Right kidney (tissue), 9 donors: ENCODE data around the gene CTCFL.

Source experiments
- DNase-seq: peaks from one replicate; pipeline ENCODE4 v3.0.0-alpha.2; 2016
- long read RNA-seq, 8 donors: transcript quantifications; one replicate each; lab custom pipeline, GENCODE V29; 2026

CTCFL gene, protein sequence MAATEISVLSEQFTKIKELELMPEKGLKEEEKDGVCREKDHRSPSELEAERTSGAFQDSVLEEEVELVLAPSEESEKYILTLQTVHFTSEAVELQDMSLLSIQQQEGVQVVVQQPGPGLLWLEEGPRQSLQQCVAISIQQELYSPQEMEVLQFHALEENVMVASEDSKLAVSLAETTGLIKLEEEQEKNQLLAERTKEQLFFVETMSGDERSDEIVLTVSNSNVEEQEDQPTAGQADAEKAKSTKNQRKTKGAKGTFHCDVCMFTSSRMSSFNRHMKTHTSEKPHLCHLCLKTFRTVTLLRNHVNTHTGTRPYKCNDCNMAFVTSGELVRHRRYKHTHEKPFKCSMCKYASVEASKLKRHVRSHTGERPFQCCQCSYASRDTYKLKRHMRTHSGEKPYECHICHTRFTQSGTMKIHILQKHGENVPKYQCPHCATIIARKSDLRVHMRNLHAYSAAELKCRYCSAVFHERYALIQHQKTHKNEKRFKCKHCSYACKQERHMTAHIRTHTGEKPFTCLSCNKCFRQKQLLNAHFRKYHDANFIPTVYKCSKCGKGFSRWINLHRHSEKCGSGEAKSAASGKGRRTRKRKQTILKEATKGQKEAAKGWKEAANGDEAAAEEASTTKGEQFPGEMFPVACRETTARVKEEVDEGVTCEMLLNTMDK
- long read RNA-seq, donor 1: 0 reads
- long read RNA-seq, donor 2: 0 reads
- long read RNA-seq, donor 3: 0 reads
- long read RNA-seq, donor 4: 0 reads
- long read RNA-seq, donor 5: 0 reads
- long read RNA-seq, donor 6: 0 reads
- long read RNA-seq, donor 7: 0 reads
- long read RNA-seq, donor 8: 0 reads

GRCh38 chr20:57524511-57525176 is at the start of gene CTCFL:
CTCFL (minus strand) TSS chr20:57525140; CDS start chr20:57524205, 935 bp downstream.
- no peak for DNase-seq

DNA sequence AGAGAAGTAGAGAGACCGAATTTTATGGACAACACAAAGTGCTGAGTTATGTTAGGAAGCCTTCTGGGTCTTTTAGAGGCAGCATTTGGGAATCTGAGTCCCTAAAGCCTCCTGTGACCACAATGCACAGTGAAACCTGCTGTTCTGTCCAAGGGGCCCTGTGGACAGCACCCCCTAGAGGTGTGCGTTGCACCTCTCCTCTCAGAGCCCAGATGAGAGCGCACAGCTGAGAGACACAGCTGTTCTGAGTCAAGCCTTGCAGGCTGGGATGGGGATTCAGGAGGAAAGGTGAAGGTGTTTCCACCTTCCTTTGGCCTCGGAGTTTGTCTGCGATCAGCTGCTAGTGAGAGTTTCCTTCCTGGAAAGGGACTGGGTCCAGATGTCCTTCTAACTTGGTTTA is 49.0 kb upstream of the CTCFL start:
- DNase-seq: peak; percentile 44

DNA sequence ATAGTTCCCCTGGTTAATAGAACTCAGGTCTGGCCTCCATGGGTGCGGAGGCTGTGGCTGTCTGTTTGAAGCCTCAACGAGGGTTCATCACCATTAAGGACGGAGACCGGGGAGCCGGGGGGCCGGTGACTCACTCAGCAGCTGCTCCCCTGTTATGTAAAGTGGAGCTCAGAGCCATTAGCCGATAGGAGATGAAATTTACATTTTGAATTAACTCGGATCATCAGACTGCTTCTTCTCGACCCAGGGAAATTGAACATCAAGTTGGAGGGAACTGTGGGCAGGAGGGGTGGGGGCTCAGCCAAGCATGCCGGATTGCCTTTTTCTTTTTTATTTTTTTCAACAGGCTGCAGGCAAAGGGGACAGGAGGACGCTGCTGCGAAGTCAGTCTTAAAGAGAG is 48.3 kb upstream of the CTCFL start:
- DNase-seq: peak; percentile 52

- no peak for DNase-seq
These were observed 47.0 kb upstream of the CTCFL start for GRCh38 chr20:57571782-57572416.

DNA sequence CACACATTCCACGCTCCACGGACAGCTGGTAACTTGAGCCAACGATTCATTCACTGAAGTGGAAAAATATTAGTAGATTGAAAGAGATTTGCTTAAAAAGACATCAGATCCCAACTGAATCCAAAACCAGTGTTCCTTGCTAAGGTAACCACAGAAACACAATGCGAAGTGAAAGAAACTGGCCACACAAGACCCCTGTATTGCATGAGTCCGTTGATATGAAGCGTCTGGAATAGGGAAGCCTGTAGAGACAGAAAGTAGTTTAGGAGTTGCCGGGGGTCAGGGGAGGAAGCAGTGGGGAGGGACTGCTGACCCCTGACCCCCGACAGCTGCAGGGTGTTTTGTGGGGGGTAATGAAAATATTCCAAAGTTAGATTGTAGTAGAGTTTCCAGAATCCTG is 46.0 kb upstream of the CTCFL start:
- no peak for DNase-seq

DNA sequence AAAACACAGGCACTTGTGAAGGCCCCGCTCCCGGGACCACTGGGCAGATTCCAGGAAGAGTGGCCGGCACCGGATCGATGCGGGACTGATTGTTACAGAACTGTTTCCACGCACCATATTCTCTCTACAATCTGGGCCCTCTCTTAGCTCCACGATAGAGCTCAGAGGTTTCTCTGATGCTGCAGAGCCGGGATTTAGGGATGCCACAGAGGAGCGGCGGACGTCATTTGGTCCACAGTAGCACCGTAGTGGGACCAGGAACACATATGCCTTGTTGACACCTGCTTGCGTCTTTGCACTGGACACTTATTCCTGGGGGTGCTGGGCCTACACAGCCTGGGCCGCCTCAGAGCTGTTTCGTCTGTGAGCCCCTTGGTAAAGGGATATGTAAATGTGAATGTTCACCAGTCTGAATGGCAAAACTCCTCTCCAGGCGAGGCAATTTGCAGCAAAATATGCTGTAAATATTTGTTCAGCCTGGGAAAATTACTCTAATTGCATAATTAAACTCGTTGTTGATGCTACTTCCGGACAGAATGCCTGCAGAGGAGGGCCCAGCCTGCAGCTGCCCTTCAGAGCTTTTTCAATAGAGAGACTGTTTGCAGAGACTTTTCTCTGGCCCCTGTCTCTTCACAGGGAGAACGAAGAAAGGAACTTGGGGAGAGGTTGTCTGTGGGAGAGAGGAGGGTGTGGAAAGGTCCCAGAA is 45.4 kb upstream of the CTCFL start:
- DNase-seq: no peak

- DNase-seq: no peak
These were observed 44.0 kb upstream of the CTCFL start for GRCh38 chr20:57568960-57569359.

GRCh38 chr20:57568088-57568896 is 43.4 kb upstream of the CTCFL start:
- DNase-seq: no peak

DNA sequence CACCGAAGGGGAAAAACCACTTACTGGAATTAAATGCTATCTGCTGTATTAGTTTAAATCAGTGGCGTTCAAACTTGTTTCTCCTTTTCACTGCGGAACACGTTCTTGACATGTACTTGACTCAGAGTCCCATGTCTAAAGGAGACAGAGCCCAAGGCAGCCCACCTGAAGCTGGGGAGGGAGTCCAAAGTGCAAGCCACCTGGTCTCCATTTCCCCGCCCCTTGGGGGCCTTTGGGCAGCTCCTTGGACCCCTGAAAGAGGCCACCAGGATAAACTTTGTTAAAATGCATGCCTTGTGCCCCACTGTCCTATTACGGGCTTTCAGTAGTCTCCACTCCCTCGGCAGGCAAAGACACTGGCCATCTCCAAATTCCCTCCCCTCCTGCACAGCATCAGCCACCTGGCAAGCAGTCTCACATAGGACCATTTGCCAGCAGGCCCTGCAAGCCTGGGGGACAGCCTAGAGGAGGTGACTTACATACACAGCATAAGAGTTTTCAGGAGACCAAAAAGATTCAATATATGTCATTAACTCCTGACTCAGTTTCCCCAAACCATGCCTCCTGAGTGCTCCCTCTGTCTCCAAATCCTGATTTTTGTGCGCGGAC is 42.6 kb upstream of the CTCFL start:
- DNase-seq: no peak

DNA sequence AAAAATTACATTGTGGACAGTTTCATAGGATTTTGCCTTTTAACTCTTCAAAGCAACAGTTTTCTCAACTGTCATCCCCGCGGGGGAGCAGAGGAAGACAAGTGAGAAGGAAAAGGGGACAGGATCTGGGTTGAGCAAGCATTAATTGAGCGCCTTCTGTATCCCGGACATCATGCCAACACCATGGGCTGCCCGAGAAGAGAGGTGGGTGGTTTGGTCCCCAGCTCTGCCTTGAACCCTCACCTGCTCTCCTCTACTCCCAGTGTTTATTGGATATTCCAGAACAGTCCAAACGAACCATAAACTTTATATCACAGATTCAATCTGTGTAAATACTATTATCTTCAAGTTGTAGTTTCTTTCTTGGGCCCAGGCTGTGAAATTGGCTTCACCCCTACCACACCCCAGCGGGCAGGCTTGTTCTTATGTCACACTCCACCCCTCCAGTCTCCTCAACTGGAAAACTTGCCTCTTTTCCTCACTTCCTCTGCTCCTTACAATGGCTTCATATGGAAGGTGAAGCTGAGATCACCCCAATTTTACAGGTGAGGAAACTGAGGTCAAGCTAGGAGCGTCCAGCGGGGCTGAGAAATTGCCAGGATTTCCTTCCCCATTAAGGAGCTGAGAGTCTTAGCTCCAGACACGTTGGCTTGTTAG is 42.0 kb upstream of the CTCFL start:
- DNase-seq: no peak

GRCh38 chr20:57566399-57566798 is 41.5 kb upstream of the CTCFL start:
- no peak for DNase-seq

DNA sequence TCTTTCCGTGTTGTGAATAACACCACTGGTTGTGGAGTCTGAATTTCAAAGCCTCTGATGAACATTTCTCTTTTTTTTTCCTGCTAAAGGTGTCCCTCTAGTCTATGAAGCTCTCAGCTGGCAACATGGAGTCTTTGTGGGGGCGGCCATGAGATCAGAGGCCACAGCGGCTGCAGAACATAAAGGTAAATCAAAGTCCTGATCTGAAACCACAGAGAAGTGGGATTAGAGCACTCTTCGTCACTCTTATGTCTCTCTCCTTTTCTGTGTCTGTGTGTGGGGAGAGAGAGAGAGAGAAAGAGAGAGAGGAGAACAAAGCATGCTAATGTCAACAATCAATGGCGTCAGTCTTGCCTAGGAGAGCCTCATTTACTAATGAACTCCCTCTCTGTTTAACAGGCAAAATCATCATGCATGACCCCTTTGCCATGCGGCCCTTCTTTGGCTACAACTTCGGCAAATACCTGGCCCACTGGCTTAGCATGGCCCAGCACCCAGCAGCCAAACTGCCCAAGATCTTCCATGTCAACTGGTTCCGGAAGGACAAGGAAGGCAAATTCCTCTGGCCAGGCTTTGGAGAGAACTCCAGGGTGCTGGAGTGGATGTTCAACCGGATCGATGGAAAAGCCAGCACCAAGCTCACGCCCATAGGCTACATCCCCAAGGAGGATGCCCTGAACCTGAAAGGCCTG is 40.2 kb upstream of the CTCFL start:
- no peak for DNase-seq

DNA sequence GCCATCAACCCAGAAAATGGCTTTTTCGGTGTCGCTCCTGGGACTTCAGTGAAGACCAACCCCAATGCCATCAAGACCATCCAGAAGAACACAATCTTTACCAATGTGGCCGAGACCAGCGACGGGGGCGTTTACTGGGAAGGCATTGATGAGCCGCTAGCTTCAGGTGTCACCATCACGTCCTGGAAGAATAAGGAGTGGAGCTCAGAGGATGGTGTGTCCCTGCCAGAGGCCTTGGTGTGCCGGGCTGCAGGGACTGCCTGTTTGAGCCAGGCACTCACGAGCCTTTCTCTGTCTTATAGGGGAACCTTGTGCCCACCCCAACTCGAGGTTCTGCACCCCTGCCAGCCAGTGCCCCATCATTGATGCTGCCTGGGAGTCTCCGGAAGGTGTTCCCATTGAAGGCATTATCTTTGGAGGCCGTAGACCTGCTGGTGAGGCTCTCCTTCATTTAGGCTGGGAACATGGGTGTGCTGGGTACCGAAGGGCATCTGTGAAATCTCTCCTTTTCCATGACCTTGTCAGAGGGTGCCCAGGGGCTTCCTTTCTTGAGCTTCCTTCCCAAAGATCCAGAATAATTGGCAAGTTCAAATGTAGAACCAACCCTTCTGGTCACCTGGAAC is 39.4 kb upstream of the CTCFL start:
- no peak for DNase-seq

GRCh38 chr20:57563522-57563921 is 38.6 kb upstream of the CTCFL start:
- no peak for DNase-seq

DNA sequence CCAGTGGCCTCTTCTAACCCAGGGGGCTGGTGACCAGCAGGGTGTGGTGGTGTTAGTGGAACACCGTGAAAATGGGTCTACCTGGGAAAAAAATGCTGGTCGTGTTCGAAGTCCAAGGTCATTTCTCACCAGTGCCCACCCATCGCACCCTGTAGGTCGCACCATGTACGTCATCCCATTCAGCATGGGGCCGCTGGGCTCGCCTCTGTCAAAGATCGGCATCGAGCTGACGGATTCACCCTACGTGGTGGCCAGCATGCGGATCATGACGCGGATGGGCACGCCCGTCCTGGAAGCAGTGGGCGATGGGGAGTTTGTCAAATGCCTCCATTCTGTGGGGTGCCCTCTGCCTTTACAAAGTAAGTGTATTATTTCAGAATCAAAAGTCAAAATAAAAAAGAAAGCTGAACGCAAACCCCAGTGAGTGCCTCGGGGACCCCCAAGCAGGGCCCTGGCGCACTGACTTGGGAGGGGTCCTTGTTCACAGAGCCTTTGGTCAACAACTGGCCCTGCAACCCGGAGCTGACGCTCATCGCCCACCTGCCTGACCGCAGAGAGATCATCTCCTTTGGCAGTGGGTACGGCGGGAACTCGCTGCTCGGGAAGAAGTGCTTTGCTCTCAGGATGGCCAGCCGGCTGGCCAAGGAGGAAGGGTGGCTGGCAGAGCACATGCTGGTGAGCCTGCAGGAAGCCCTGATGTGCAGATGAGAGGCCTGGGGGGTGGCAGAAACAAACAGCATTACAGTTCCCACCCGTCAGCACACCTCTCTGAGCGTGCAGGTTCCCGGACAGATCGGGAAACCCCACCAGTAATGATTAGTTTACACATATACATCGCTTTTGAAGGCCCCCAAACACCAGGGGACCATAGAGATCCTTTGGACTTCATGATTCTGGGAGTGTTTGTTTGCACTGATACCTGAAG is 37.9 kb upstream of the CTCFL start:
- DNase-seq: no peak

GRCh38 chr20:57561356-57562279 is 36.7 kb upstream of the CTCFL start:
- no peak for DNase-seq
